ENCODE results near the gene AGRN. TPM values are rescaled to one million over a fixed set of nuclear protein-coding genes. Genes with fewer than 3 reads are reported as not detected.
"Not testable (repeated sequence)": the region's sequence is repeated elsewhere in the genome, so short reads cannot be mapped to it uniquely, and the experiment has no call there.

AGRN gene
- total RNA-seq, 1 experiment from 2014 or later, result 37.8 TPM

GRCh38 chr1:981491-981954, 38.4 kb upstream of the AGRN start:
- DNase-seq (ENCODE audit: extremely low read depth, low read depth), result no peak

GRCh38 chr1:981955-982558, 37.9 kb upstream of the AGRN start, which contains the start of gene PERM1:
Gene PERM1, minus strand, starts transcription at chr1:982093. Its CDS starts 1,064 bp downstream, at chr1:981029.
- DNase-seq (ENCODE audit: extremely low read depth, low read depth), result no peak

GRCh38 chr1:982765-983436, 37.0 kb upstream of the AGRN start:
- no peak for DNase-seq (ENCODE audit: extremely low read depth, low read depth)

GRCh38 chr1:983798-984475, 36.0 kb upstream of the AGRN start:
- DNase-seq (ENCODE audit: extremely low read depth, low read depth), result no peak

- no peak for DNase-seq (ENCODE audit: extremely low read depth, low read depth)
Measured at GRCh38 chr1:984476-984814, 35.5 kb upstream of the AGRN start.

- no peak for DNase-seq (ENCODE audit: extremely low read depth, low read depth)
Measured at GRCh38 chr1:985126-985525, 34.8 kb upstream of the AGRN start.

- DNase-seq (ENCODE audit: extremely low read depth, low read depth), result not testable (repeated sequence)
Measured at GRCh38 chr1:988061-988460, 31.9 kb upstream of the AGRN start.

GRCh38 chr1:991275-991674, 28.6 kb upstream of the AGRN start:
- DNase-seq (ENCODE audit: extremely low read depth, low read depth), result not testable (repeated sequence)

GRCh38 chr1:991895-992294, 28.0 kb upstream of the AGRN start:
- no peak for DNase-seq (ENCODE audit: extremely low read depth, low read depth)

- no peak for DNase-seq (ENCODE audit: extremely low read depth, low read depth)
Measured at GRCh38 chr1:992362-992761, 27.6 kb upstream of the AGRN start.

GRCh38 chr1:993379-993995, 26.4 kb upstream of the AGRN start:
- no peak for DNase-seq (ENCODE audit: extremely low read depth, low read depth)

- not testable (repeated sequence) for DNase-seq (ENCODE audit: extremely low read depth, low read depth)
Measured at GRCh38 chr1:994546-994945, 25.4 kb upstream of the AGRN start.

- no peak for DNase-seq (ENCODE audit: extremely low read depth, low read depth)
Measured at GRCh38 chr1:995665-996633, 24.0 kb upstream of the AGRN start.

- no peak for DNase-seq (ENCODE audit: extremely low read depth, low read depth)
Measured at GRCh38 chr1:996851-997712, 22.8 kb upstream of the AGRN start.

GRCh38 chr1:997713-997992, 22.3 kb upstream of the AGRN start:
- no peak for DNase-seq (ENCODE audit: extremely low read depth, low read depth)

- DNase-seq (ENCODE audit: extremely low read depth, low read depth), result no peak
Measured at GRCh38 chr1:997993-998744, 21.8 kb upstream of the AGRN start.

- DNase-seq (ENCODE audit: extremely low read depth, low read depth), result no peak
Measured at GRCh38 chr1:998745-998994, 21.2 kb upstream of the AGRN start.

- no peak for DNase-seq (ENCODE audit: extremely low read depth, low read depth)
Measured at GRCh38 chr1:998995-999724, 20.8 kb upstream of the AGRN start.

Data from NCI-H460 (cell line).